Measurements from ENCODE around the gene PRDM16.
A peak's percentile ranks its signal among the peaks of the same experiment; 100 is the strongest.

PRDM16 gene

DNA sequence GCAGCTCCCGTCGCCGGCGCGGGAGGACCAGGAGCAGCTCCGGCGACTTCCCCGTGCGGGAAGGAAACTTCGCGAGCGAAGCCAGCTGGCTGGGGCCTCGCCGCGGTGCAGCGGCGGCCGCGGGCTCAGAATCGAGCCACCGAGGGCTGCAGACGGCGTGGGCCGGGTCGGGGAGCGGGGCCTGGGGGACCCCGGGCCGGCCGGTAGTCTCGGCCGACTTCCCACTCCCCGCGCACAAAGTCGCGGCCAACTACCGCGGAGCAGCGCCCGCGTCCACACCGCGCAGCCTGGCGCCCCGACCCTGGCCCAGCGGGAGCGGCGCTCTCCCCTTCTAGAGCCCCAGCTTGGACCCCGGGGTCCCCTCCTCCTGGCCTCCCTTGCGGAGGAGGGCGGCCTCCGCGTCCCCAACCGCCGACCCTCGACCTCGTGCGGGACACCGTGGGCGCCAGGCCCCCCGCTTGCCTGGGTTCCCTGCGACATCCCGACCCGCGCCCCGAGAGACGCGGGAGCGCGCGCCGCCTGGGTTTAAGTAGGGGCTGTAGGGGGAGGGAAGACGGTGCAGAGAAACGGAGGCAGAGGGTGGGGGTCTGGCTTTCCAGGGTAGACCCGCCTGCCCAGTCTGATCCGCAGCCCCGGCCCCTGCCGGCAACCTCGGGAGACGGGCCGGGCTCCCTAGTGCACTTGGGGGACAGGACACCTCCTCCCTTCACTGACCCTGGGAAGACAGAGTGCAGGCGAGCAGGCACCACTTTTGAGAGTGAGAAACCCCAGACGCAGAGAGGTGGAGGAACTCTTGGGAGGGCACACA, 4.7 kb downstream of the PRDM16 start:
- Histone ChIP-seq H3K4me3 (ENCODE audit: low read length, poor library complexity, severe bottlenecking) (no peak overlapping the region), H3K4me2 (ENCODE audit: low read depth, low read length, poor library complexity, severe bottlenecking) (peak overlapping the region; percentile 38), H3K27me3 (ENCODE audit: insufficient read depth, low read length, poor library complexity, severe bottlenecking) (no peaks in the 10 kb centered on the region)

GRCh38 chr1:3074297-3074741, 5.3 kb downstream of the PRDM16 start:
- H3K4me2 ChIP-seq (ENCODE audit: low read depth, low read length, poor library complexity, severe bottlenecking), result peak overlapping the region; percentile 38
- no peak for TF ChIP-seq EZH2phosphoT487 (IDR thresholded peaks at IDR 0.05; ENCODE audit: borderline replicate concordance)
- TF ChIP-seq CTCF (conservative IDR thresholded peaks at IDR 0.05; ENCODE audit: low read length), result no peak
- no peaks in the 10 kb centered on the region for H3K36me3 ChIP-seq (ENCODE audit: insufficient read depth, low read length)
- H3K4me3 ChIP-seq (ENCODE audit: low read length, poor library complexity, severe bottlenecking), result peak overlapping the region; percentile 22
- H3K9ac ChIP-seq (ENCODE audit: low read depth, low read length, poor library complexity, severe bottlenecking), result no peak overlapping the region
- H3K9me3 ChIP-seq (ENCODE audit: insufficient read depth, low read depth, low read length), result no peaks in the 10 kb centered on the region
- no peaks in the 10 kb centered on the region for H3F3A ChIP-seq (ENCODE audit: low read depth)
- peaks cover 94% of the 10 kb centered on the region for H3K79me2 ChIP-seq (ENCODE audit: insufficient read depth, low read length)
- H4K20me1 ChIP-seq (ENCODE audit: insufficient read depth, low read length, poor library complexity, severe bottlenecking), result peaks cover 36% of the 10 kb centered on the region
- no peaks in the 10 kb centered on the region for H3K27me3 ChIP-seq (ENCODE audit: insufficient read depth, low read length, poor library complexity, severe bottlenecking)
- peaks cover 11% of the 10 kb centered on the region for H3K4me1 ChIP-seq (ENCODE audit: insufficient read depth, low read length, poor library complexity, severe bottlenecking)
- H2AFZ ChIP-seq (ENCODE audit: low read length), result no peak overlapping the region
- no peaks in the 10 kb centered on the region for H3K9me2 ChIP-seq (replicated peaks; ENCODE audit: low read depth, low read length)

More for the DNA sequence above, 4.7 kb downstream of the PRDM16 start:
- Histone ChIP-seq H3K9me3 (ENCODE audit: insufficient read depth, low read depth, low read length) (no peaks in the 10 kb centered on the region), H3K79me2 (ENCODE audit: insufficient read depth, low read length) (peaks cover 88% of the 10 kb centered on the region), H3K9me2 (replicated peaks; ENCODE audit: low read depth, low read length) (no peaks in the 10 kb centered on the region), H4K20me1 (ENCODE audit: insufficient read depth, low read length, poor library complexity, severe bottlenecking) (peaks cover 36% of the 10 kb centered on the region), H3K9ac (ENCODE audit: low read depth, low read length, poor library complexity, severe bottlenecking) (no peak overlapping the region), H3K4me1 (ENCODE audit: insufficient read depth, low read length, poor library complexity, severe bottlenecking) (peaks cover 11% of the 10 kb centered on the region), H3F3A (ENCODE audit: low read depth) (no peaks in the 10 kb centered on the region), H2AFZ (ENCODE audit: low read length) (no peak overlapping the region), H3K36me3 (ENCODE audit: insufficient read depth, low read length) (no peaks in the 10 kb centered on the region)
- no peak for TF ChIP-seq CTCF (conservative IDR thresholded peaks at IDR 0.05; ENCODE audit: low read length)
- no peak for TF ChIP-seq EZH2phosphoT487 (IDR thresholded peaks at IDR 0.05; ENCODE audit: borderline replicate concordance)

- Histone ChIP-seq H3K27me3 (ENCODE audit: insufficient read depth, low read length, poor library complexity, severe bottlenecking) (no peaks in the 10 kb centered on the region), H3K9me3 (ENCODE audit: insufficient read depth, low read depth, low read length) (no peaks in the 10 kb centered on the region), H4K20me1 (ENCODE audit: insufficient read depth, low read length, poor library complexity, severe bottlenecking) (peaks cover 41% of the 10 kb centered on the region), H2AFZ (ENCODE audit: low read length) (no peak overlapping the region), H3K4me3 (ENCODE audit: low read length, poor library complexity, severe bottlenecking) (no peak overlapping the region), H3K9me2 (replicated peaks; ENCODE audit: low read depth, low read length) (no peaks in the 10 kb centered on the region), H3K4me2 (ENCODE audit: low read depth, low read length, poor library complexity, severe bottlenecking) (peak overlapping the region; percentile 38), H3K79me2 (ENCODE audit: insufficient read depth, low read length) (peaks cover 98% of the 10 kb centered on the region), H3F3A (ENCODE audit: low read depth) (no peaks in the 10 kb centered on the region), H3K9ac (ENCODE audit: low read depth, low read length, poor library complexity, severe bottlenecking) (no peak overlapping the region), H3K36me3 (ENCODE audit: insufficient read depth, low read length) (no peaks in the 10 kb centered on the region), H3K4me1 (ENCODE audit: insufficient read depth, low read length, poor library complexity, severe bottlenecking) (peaks cover 11% of the 10 kb centered on the region)
- TF ChIP-seq CTCF (conservative IDR thresholded peaks at IDR 0.05; ENCODE audit: low read length) (no peak), EZH2phosphoT487 (IDR thresholded peaks at IDR 0.05; ENCODE audit: borderline replicate concordance) (no peak)
Observed at GRCh38 chr1:3074800-3075199, 5.8 kb downstream of the PRDM16 start.
